Adipocyte (in vitro differentiated cells): ENCODE results near the gene ALDH3A1.

Source experiments
- DNase-seq: peaks from one replicate; pipeline ENCODE4 v3.0.0-alpha.2; 2015; ENCODE audit warnings: low read depth
- H3K27me3 ChIP-seq: replicated peaks from 2 replicates; pipeline ENCODE4 v1.7.0; 2013; ENCODE audit warnings: mild to moderate bottlenecking, low read length, moderate library complexity; ENCODE audit not compliant: control insufficient read depth, insufficient read depth
- H3K36me3 ChIP-seq: 2 replicates; pipeline ENCODE4 v1.7.0; 2013; ENCODE audit warnings: low read length, mild to moderate bottlenecking, moderate library complexity; ENCODE audit not compliant: control insufficient read depth, insufficient read depth, severe bottlenecking
- H3K4me1 ChIP-seq: 2 replicates; pipeline ENCODE4 v1.7.0; 2013; ENCODE audit warnings: mild to moderate bottlenecking, low read length, moderate library complexity; ENCODE audit not compliant: control insufficient read depth, insufficient read depth
- H3K4me3 ChIP-seq: 2 replicates; pipeline ENCODE4 v1.7.0; 2013; ENCODE audit warnings: mild to moderate bottlenecking, low read length, moderate library complexity
- H3K9ac ChIP-seq: 2 replicates; pipeline ENCODE4 v1.7.0; 2013; ENCODE audit warnings: mild to moderate bottlenecking, low read length, moderate library complexity
- H3K9me3 ChIP-seq: 2 replicates; pipeline ENCODE4 v1.7.0; 2013; ENCODE audit warnings: mild to moderate bottlenecking, low read length, moderate library complexity; ENCODE audit not compliant: control insufficient read depth

Gene ALDH3A1

GRCh38 chr17:19716108-19717030 lies 31.7 kb downstream of the ALDH3A1 start, which contains the start of gene SLC47A2:
Gene SLC47A2 (minus strand): TSS chr17:19716584. CDS start chr17:19716555, 29 bp downstream.
- no peak within 1 kb of the TSS for H3K9ac ChIP-seq
- H3K9me3 ChIP-seq: no peaks in the 10 kb centered on the region
- H3K27me3 ChIP-seq: peaks cover 30% of the 10 kb centered on the region
- no peaks in the 10 kb centered on the region for H3K4me1 ChIP-seq
- no peaks in the 10 kb centered on the region for H3K36me3 ChIP-seq
- DNase-seq: no peak
- no peak within 1 kb of the TSS for H3K4me3 ChIP-seq

- Histone ChIP-seq H3K27me3 (peaks cover 23% of the 10 kb centered on the region), H3K9ac (no peak overlapping the region), H3K36me3 (no peaks in the 10 kb centered on the region), H3K4me1 (no peaks in the 10 kb centered on the region), H3K4me3 (no peak overlapping the region), H3K9me3 (no peaks in the 10 kb centered on the region)
- no peak for DNase-seq
These were observed 33.3 kb downstream of the ALDH3A1 start for GRCh38 chr17:19714542-19715411.

GRCh38 chr17:19713901-19714361 lies 34.2 kb downstream of the ALDH3A1 start:
- H3K36me3 ChIP-seq: no peaks in the 10 kb centered on the region
- no peaks in the 10 kb centered on the region for H3K9me3 ChIP-seq
- H3K27me3 ChIP-seq: peaks cover 18% of the 10 kb centered on the region
- H3K4me3 ChIP-seq: no peak overlapping the region
- no peak for DNase-seq
- no peak overlapping the region for H3K9ac ChIP-seq
- H3K4me1 ChIP-seq: no peaks in the 10 kb centered on the region

GRCh38 chr17:19713462-19713861 lies 34.6 kb downstream of the ALDH3A1 start:
- no peak for DNase-seq
- Histone ChIP-seq H3K4me1 (no peaks in the 10 kb centered on the region), H3K36me3 (no peaks in the 10 kb centered on the region), H3K4me3 (no peak overlapping the region), H3K9ac (no peak overlapping the region), H3K9me3 (no peaks in the 10 kb centered on the region), H3K27me3 (peaks cover 15% of the 10 kb centered on the region)

GRCh38 chr17:19712436-19713004 lies 35.6 kb downstream of the ALDH3A1 start:
- Histone ChIP-seq H3K27me3 (peaks cover 13% of the 10 kb centered on the region), H3K4me1 (no peaks in the 10 kb centered on the region), H3K36me3 (no peaks in the 10 kb centered on the region), H3K9ac (no peak overlapping the region), H3K9me3 (no peaks in the 10 kb centered on the region), H3K4me3 (no peak overlapping the region)
- no peak for DNase-seq

- H3K4me1 ChIP-seq: no peaks in the 10 kb centered on the region
- no peak for DNase-seq
- no peak overlapping the region for H3K4me3 ChIP-seq
- H3K9me3 ChIP-seq: no peaks in the 10 kb centered on the region
- no peaks in the 10 kb centered on the region for H3K36me3 ChIP-seq
- H3K27me3 ChIP-seq: peaks cover 4% of the 10 kb centered on the region
- H3K9ac ChIP-seq: no peak overlapping the region
These were observed 38.3 kb downstream of the ALDH3A1 start for GRCh38 chr17:19709841-19710240.

GRCh38 chr17:19708431-19709175 lies 39.5 kb downstream of the ALDH3A1 start:
- no peak overlapping the region for H3K4me3 ChIP-seq
- no peak for DNase-seq
- no peak overlapping the region for H3K9ac ChIP-seq
- H3K36me3 ChIP-seq: no peaks in the 10 kb centered on the region
- no peaks in the 10 kb centered on the region for H3K4me1 ChIP-seq
- H3K27me3 ChIP-seq: peaks cover 4% of the 10 kb centered on the region
- no peaks in the 10 kb centered on the region for H3K9me3 ChIP-seq

GRCh38 chr17:19707728-19708221 lies 40.3 kb downstream of the ALDH3A1 start:
- Histone ChIP-seq H3K9me3 (no peaks in the 10 kb centered on the region), H3K27me3 (peaks cover 4% of the 10 kb centered on the region), H3K9ac (no peak overlapping the region), H3K4me1 (no peaks in the 10 kb centered on the region), H3K4me3 (no peak overlapping the region), H3K36me3 (no peaks in the 10 kb centered on the region)
- no peak for DNase-seq

GRCh38 chr17:19706791-19707727 lies 41.0 kb downstream of the ALDH3A1 start:
- Histone ChIP-seq H3K36me3 (no peaks in the 10 kb centered on the region), H3K9ac (no peak overlapping the region), H3K4me3 (no peak overlapping the region), H3K9me3 (no peaks in the 10 kb centered on the region), H3K27me3 (peaks cover 4% of the 10 kb centered on the region), H3K4me1 (no peaks in the 10 kb centered on the region)
- DNase-seq: no peak
